HPDE6-E6E7 (cell line): ENCODE measurements around the gene ITPK1.

ENCODE experiments used
- DNase-seq: peaks from one replicate; pipeline ENCODE4 v3.0.0; 2011; ENCODE audit warnings: missing footprints; ENCODE audit errors: extremely low spot score

ITPK1 gene

GRCh38 chr14:93028724-93029076, 87.0 kb downstream of the ITPK1 start:
- no peak for DNase-seq

- no peak for DNase-seq
Observed at GRCh38 chr14:93027810-93028723, 87.7 kb downstream of the ITPK1 start.

DNA sequence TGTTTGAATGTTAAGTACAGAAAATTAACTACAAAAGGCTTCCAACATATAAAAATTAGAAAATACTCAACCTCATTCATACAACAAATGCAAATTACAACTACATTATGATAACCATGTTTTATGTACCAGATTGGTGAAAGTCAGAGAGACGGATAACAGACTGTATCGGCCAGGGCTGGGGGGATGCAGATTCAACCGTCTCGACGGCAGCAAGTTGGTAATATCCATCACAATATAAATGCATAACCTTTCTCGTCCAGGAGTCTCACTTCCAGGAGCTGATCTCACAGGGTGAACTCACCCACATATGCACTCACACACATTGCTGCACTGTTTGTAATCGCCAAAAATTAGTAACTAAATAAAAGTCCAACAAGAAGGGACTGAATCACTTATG, 89.4 kb downstream of the ITPK1 start:
- DNase-seq = no peak

- no peak for DNase-seq
Observed at GRCh38 chr14:93025055-93025454, 90.7 kb downstream of the ITPK1 start.

- no peak for DNase-seq
Observed at GRCh38 chr14:93024493-93024892, 91.2 kb downstream of the ITPK1 start.

GRCh38 chr14:93023802-93024434, 91.8 kb downstream of the ITPK1 start:
- no peak for DNase-seq

DNA sequence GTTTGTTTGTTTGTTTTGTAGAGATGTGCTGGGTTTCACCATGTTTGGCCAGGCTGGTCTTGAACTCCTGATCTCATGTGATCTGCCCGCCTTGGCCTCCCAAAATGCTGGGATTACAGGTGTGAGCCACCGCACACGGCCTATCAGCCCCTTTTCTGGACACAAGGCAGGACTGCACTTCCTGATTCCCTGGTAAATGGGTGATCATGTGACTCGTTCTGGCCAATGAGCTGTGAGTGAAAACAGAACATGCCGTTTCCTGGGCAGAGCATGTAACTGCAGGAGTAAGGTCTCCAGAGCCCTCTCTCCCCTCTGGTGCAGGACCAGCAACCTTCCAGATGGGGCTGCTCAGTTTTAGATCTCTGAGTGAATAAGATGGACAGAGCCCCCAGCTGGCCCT, 92.7 kb downstream of the ITPK1 start:
- DNase-seq = no peak

- no peak for DNase-seq
Observed at GRCh38 chr14:93019970-93020369, 95.8 kb downstream of the ITPK1 start.

- no peak for DNase-seq
Observed at GRCh38 chr14:93019367-93019843, 96.3 kb downstream of the ITPK1 start.

GRCh38 chr14:93018366-93018765, 97.4 kb downstream of the ITPK1 start:
- no peak for DNase-seq

- DNase-seq = no peak
Observed at GRCh38 chr14:93017898-93018297, 97.8 kb downstream of the ITPK1 start.

DNA sequence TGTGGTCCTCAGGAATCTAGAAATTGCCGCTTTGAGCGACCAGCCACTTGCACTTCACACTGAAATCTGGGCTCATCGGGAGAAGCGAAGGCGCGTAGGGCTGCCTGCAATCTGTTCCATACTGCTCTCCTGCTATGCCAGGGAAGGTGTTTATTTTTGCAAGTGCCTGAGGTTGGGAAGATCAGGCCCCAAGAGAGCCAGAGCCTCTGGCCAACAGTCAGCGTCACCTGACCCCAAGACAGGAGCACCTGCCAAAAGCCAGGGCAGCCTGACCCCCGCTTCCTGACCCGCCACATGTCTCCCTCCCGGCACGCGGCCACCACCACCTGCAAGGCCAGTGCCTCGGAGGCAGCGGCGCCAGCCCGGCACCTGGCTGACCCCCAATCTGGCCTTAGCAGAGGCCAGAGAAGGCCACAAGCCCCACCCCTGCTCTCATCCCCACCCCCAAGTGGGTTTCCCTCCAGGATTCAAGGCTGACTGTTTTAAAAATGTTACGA, 98.4 kb downstream of the ITPK1 start:
- no peak for DNase-seq

DNA sequence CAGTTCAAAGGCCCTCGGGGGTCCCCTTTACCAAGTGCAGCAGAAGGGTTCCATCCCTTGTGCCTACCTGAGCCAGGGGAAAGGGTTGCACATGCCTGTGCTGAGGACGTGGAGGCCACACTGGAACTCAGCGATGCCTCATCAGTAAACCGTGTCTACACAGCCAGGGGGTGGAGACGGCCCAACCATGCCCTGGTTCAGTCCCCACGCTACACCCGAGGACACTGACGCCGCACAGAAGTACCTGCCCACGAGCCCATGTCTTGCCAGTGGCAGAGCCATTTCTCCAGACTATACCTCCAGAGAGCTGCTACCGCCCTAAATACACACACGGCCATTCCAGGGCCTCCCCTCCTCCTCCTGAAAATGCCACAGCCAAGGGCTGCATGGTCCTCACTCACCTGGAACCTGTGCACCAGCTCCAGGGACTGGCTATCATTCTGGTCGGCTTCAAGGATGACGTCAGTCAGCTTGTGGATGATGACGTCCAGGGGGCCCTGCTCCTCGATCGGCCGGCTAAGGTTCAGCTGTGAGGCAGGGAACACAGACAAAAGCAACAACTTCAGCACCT, 99.4 kb downstream of the ITPK1 start:
- DNase-seq = no peak

DNA sequence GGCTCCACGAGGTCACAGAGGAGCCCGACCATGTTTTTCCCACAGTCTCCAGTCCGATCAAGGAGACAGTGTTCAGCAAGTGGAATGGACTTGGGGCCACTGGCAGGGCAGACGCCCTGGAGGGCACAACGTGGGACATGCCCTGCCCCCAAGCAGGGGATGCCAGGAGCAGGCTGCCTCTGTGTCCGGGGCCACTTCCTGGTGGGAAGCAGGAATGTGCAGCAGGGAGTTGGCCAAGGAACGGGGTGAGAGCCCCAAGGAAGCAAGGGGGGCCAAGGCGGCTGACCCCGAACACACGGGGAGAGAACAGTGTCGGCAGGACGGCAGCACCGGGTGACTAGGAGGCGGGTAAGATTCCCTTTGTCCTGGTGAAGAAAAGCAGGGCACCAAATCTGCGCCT, 100.2 kb downstream of the ITPK1 start:
- no peak for DNase-seq

- DNase-seq = no peak
Observed at GRCh38 chr14:93015064-93015463, 100.7 kb downstream of the ITPK1 start.

GRCh38 chr14:93014058-93015023, 101.4 kb downstream of the ITPK1 start:
- DNase-seq = no peak

DNA sequence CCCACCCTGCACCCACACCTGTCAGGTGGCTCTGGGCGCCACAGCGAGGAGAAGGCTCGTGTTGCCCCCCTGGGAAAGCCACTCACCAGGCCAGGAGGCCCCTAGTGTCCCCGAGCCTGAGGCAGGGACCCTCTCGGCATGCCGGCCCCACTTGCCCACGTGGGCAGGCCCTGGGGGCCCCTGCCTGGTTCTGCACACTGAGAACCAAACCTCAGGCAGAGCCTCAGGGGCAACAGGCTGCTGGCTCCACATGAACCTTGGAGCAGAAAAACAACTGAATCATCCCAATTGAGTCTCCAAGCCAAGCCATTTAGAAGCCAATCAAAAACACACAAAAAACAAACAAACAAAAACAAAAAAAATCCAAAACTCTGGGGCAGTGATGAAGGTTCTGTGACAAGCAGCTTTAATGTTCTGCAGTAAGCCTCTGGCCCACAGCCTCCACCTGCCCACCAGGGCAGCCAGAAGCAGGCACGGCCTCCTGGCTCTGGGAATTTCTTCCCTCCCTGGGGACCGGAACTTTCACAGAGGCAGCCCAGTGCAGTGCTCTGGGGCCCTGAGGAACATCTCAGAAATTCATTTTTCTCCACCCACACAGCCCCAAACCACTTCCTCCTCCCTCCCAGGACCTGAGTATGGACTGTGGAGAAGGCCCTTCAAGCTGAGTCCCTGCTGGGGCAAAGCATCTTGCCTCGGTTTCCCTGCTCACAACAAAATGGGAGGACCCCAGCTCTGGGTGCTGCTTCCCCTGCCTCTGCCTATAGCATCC, 102.6 kb downstream of the ITPK1 start:
- DNase-seq = no peak

DNA sequence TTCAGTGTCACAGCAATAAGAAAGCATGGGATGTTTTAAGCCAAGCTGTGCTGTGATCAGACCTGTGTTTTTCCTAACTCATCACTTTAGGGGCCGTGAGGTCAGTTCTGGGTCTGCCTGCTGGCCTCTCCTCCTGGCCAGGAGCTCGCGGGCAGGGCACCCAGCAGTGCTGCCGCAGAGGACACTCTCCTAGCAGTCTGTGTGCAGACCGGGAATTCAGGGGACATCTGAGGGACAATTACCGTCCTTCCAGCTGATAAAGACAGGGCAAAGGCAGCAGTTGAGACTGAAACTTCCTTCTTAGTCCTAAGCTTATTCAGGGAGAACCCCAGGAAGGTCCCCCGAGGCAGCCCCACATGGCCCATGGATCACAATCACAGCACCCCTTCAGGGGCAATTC, 103.2 kb downstream of the ITPK1 start:
- DNase-seq = no peak

DNA sequence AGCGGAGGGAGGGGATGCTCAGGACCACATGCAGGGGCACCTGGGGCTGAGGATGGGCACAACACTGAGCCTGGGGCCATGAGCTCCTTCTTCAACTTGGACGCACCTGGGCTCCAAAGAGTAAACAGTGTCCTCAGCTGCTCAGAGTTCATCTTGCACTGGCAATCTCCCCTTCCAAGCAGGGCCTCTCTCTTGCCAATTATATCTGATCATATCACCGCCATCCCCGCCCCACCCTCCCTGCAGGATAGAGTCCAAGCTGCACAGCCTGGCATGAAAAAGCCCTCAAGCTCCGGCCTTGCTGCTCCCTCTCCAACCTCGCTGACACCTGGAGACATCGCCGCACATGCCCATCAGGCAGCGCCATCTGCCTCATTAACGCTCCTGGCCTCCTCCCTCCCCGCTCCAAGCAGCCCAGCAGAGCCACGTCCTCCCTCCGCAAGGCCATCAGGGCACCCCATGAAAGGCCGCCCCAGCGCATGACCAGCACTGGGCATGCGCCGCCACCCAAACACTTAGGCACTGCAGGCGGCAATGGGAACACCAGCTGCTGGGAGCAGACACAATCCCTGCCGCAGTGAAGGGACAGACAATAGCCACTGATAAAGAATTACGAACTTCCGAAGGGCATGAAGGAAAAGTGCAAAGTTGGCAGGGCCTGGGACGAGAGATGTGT, 103.9 kb downstream of the ITPK1 start:
- DNase-seq = no peak

GRCh38 chr14:93011141-93011529, 104.6 kb downstream of the ITPK1 start:
- no peak for DNase-seq
